ENCODE data around the gene LUZP1.

DNA sequence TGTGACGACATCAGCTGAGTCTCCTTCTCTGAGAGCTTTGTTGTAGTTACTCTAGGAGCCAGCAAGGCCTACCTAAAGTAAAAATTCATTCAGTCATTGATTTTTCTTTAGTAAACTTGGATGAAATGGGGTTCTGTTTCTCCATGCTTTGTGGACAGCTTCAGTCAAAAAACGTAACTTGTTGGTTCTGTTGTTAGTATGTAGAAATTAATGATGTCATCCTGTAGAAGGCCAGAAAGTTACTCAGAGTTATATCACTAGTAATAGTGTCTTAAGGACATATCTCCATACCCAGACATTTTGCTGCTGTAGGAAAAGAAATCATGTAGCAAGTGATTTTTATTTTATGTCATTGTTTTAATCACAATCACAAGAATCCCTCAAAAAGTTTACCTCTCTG, 106.4 kb downstream of the LUZP1 start:
- TF ChIP-seq, protein P1, sequence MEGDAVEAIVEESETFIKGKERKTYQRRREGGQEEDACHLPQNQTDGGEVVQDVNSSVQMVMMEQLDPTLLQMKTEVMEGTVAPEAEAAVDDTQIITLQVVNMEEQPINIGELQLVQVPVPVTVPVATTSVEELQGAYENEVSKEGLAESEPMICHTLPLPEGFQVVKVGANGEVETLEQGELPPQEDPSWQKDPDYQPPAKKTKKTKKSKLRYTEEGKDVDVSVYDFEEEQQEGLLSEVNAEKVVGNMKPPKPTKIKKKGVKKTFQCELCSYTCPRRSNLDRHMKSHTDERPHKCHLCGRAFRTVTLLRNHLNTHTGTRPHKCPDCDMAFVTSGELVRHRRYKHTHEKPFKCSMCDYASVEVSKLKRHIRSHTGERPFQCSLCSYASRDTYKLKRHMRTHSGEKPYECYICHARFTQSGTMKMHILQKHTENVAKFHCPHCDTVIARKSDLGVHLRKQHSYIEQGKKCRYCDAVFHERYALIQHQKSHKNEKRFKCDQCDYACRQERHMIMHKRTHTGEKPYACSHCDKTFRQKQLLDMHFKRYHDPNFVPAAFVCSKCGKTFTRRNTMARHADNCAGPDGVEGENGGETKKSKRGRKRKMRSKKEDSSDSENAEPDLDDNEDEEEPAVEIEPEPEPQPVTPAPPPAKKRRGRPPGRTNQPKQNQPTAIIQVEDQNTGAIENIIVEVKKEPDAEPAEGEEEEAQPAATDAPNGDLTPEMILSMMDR (IDR thresholded peaks at IDR 0.05; ENCODE audit: poor library complexity): no peak
- TF ChIP-seq EZH2phosphoT487 (IDR thresholded peaks at IDR 0.05; ENCODE audit: low read depth, severe bottlenecking, unreplicated experiment): no peak
